Left lung (tissue), 10 donors: ENCODE results near the gene IFIT3. TPM values are rescaled to one million over a fixed set of nuclear protein-coding genes. Genes with fewer than 3 reads are reported as not detected.
"Not testable (repeated sequence)": the region's sequence is repeated elsewhere in the genome, so short reads cannot be mapped to it uniquely, and the experiment has no call there.

Source experiments
- ATAC-seq: fragments of 200-7000 bp; cut with Tn5 transposase; one replicate; pipeline ENCODE4 v1.9.1; 2020; ENCODE audit warnings: moderate library complexity
- DNase-seq, 4 donors: peaks; one replicate each; pipeline ENCODE4 v3.0.0-alpha.2; 2013 to 2020
- H3K27ac ChIP-seq, 2 donors: fragments of 200-600 bp; sonication (generic) in 1 of 2; one replicate each; pipeline versions ENCODE4 v1.5.0 to v1.8.0; 2020 to 2021
- H3K27me3 ChIP-seq, 2 donors: fragments of 200-600 bp; sonication (generic) in 1 of 2; one replicate each; pipeline versions ENCODE4 v1.5.0 to v1.8.0; 2020 to 2021
- H3K36me3 ChIP-seq, 2 donors: fragments of 200-600 bp; sonication (generic) in 1 of 2; one replicate each; pipeline versions ENCODE4 v1.5.0 to v1.8.0; 2020 to 2021
- H3K4me1 ChIP-seq, 2 donors: fragments of 200-600 bp; one replicate each; pipeline ENCODE4 v1.8.0; 2021
- H3K4me3 ChIP-seq, 2 donors: fragments of 200-600 bp; sonication (generic) in 1 of 2; one replicate each; pipeline versions ENCODE4 v1.5.0 to v1.8.0; 2020 to 2021; ENCODE audit warnings: mild to moderate bottlenecking in 1 of 2
- H3K9me3 ChIP-seq, 2 donors: fragments of 200-600 bp; sonication (generic) in 1 of 2; one replicate each; pipeline versions ENCODE4 v1.5.0 to v1.8.0; 2020 to 2021
- CTCF ChIP-seq, 2 donors: fragments of 200-600 bp; sonication (generic) in 1 of 2; IDR thresholded peaks; one replicate each; pipeline versions ENCODE4 v1.5.0 to v1.8.0; 2021; ENCODE audit warnings: antibody characterized with exemption in 2 of 2
- intact Hi-C, 2 donors: fragments of 100-400 bp; cut with DNase I; formaldehyde crosslinking; loops; one replicate each; pipeline versions ENCODE4 v1.11.2 to v1.14.2; 2022
- polyA plus RNA-seq, 6 donors: library from polyadenylated mRNA; unstranded; fragments of 120-200 nt; gene quantifications; one replicate each; pipeline ENCODE4 v1.2.1, GENCODE V29; 2013; ENCODE audit not compliant: insufficient read length in 6 of 6
- total RNA-seq, 2 donors: library from RNA; stranded (reverse); fragmentation: NEBNext Ultra II Directional; extraction: Animal tissue kit (Norgen Biotek cat#: 25700); gene quantifications; one replicate each; pipeline ENCODE4 v1.2.1, GENCODE V29; 2021
- donor health status: DM: no; HTN: yes; CAD: no.
- donor health status: DM: no; HTN: no; CAD: no.

IFIT3 gene
- total and polyA plus RNA-seq, 8 donors = 12.4 to 48.9 (median 14.4) TPM

- Histone ChIP-seq H3K36me3 (no peaks in the 10 kb centered on the region), H3K27me3 (no peaks in the 10 kb centered on the region), H3K4me3 (no peak overlapping the region), H3K27ac (peak overlapping the region in 1 of 2 donors; percentile 10), H3K9me3 (no peaks in the 10 kb centered on the region), H3K4me1 (peaks cover 33% of the 10 kb centered on the region in 2 donors)
- intact Hi-C loops = no loop called here
- ATAC-seq = no peak
- TF ChIP-seq CTCF (IDR thresholded peaks at IDR 0.05) = no peak
- no peak for DNase-seq
Observed at GRCh38 chr10:89280508-89280907, 47.3 kb upstream of the IFIT3 start.

GRCh38 chr10:89281606-89282395 lies 46.0 kb upstream of the IFIT3 start:
- H3K4me3 ChIP-seq = no peak overlapping the region
- H3K27me3 ChIP-seq = no peaks in the 10 kb centered on the region
- TF ChIP-seq CTCF (IDR thresholded peaks at IDR 0.05) = no peak
- no peaks in the 10 kb centered on the region for H3K9me3 ChIP-seq
- ATAC-seq (no peak), DNase-seq (no peak)
- H3K4me1 ChIP-seq = peaks cover 32 to 33% of the 10 kb centered on the region in 2 donors
- intact Hi-C loops = no loop called here
- H3K36me3 ChIP-seq = no peaks in the 10 kb centered on the region
- no peak overlapping the region for H3K27ac ChIP-seq

- intact Hi-C loops = no loop called here
- H3K9me3 ChIP-seq = no peaks in the 10 kb centered on the region
- no peaks in the 10 kb centered on the region for H3K27me3 ChIP-seq
- no peak for DNase-seq
- H3K4me1 ChIP-seq = peaks cover 21 to 24% of the 10 kb centered on the region in 2 donors
- TF ChIP-seq CTCF (IDR thresholded peaks at IDR 0.05) = no peak
- ATAC-seq = peak; percentile 39
- H3K4me3 ChIP-seq = no peak overlapping the region
- H3K36me3 ChIP-seq = no peaks in the 10 kb centered on the region
- peak overlapping the region; percentile 61 to 79 for H3K27ac ChIP-seq
Observed at GRCh38 chr10:89283025-89283935, 44.5 kb upstream of the IFIT3 start.

- DNase-seq = peak in 3 of 4 donors; percentile 44 to 86 (median 65)
- peaks cover 14 to 16% of the 10 kb centered on the region in 2 donors for H3K4me1 ChIP-seq
- no peaks in the 10 kb centered on the region for H3K9me3 ChIP-seq
- intact Hi-C loops = no loop called here
- TF ChIP-seq CTCF (IDR thresholded peaks at IDR 0.05) = no peak
- H3K36me3 ChIP-seq = no peaks in the 10 kb centered on the region
- H3K27me3 ChIP-seq = no peaks in the 10 kb centered on the region
- peak; percentile 86 for ATAC-seq
- peak overlapping the region; percentile 61 to 79 for H3K27ac ChIP-seq
- no peak overlapping the region for H3K4me3 ChIP-seq
Observed at GRCh38 chr10:89283936-89284475, 43.8 kb upstream of the IFIT3 start.

DNA sequence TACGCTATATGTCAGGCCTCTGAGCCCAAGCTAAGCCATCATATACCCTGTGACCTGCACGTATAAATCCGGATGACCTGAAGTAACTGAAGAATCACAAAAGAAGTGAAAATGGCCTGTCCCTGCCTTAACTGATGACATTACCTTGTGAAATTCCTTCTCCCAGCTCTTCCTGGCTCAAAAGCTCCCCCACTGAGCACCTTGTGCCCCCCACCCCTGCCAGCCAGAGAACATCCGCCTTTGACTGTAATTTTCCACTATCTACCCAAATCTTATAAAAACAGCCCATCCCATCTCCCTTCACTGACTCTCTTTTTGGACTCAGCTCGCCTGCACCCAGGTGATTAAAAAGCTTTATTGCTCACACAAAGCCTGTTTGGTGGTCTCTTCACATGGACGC lies 43.1 kb upstream of the IFIT3 start:
- H3K27me3 ChIP-seq, H3K36me3 ChIP-seq, ATAC-seq, intact Hi-C loops, DNase-seq, H3K4me3 ChIP-seq, H3K9me3 ChIP-seq: not testable (repeated sequence)
- Histone ChIP-seq H3K27ac (peak overlapping the region in 1 of 2 donors; percentile 79), H3K4me1 (peaks cover 7 to 12% of the 10 kb centered on the region in 2 donors)

- H3K4me3 ChIP-seq, H3K27ac ChIP-seq, H3K9me3 ChIP-seq, H3K27me3 ChIP-seq, intact Hi-C loops, ATAC-seq, DNase-seq, H3K36me3 ChIP-seq: not testable (repeated sequence)
- H3K4me1 ChIP-seq = peaks cover 5 to 12% of the 10 kb centered on the region in 2 donors
Observed at GRCh38 chr10:89285303-89285702, 42.5 kb upstream of the IFIT3 start.
